SK-N-SH (cell line): Measurements from ENCODE around the gene GNAI1. TPM values are rescaled to one million over a fixed set of nuclear protein-coding genes. Genes with fewer than 3 reads are reported as not detected.

Experiments used
- CTCF ChIA-PET: fragments of 300-600, 350-600 bp; formaldehyde crosslinking; extraction: SDS; loops from one replicate; lab custom pipeline; 2021; lab: Yijun Ruan, JAX
- POLR2A ChIA-PET: fragments of 350-600 bp; sonication (Branson Sonifier 250); formaldehyde crosslinking; extraction: SDS; loops from one replicate; lab custom pipeline; 2020; ENCODE audit warnings: antibody characterized with exemption, inconsistent platforms; lab: Yijun Ruan, JAX
- DNase-seq: peaks from one replicate; pipeline ENCODE4 v3.0.0; 2012
- H2AFZ ChIP-seq: fragments of 200-600 bp; sonication (generic); 2 replicates; pipeline ENCODE4 v1.8.1; 2016; ENCODE audit warnings: antibody characterized with exemption, mild to moderate bottlenecking, low read depth
- H3F3A ChIP-seq: fragments of 200-600 bp; sonication (generic); replicated peaks from 2 replicates; pipeline ENCODE3; 2016; ENCODE audit warnings: antibody characterized with exemption, mild to moderate bottlenecking; ENCODE audit not compliant: insufficient read depth
- H3K27ac ChIP-seq, 2 experiments: fragments of 200-500 bp in 1 of 2; fragments of 200-600 bp in 1 of 2; sonication (Bioruptor generic) in 1 of 2; sonication (generic), shearing (Covaris generic) in 1 of 2; 2 replicates each; pipeline versions ENCODE4 v1.5.1 to v1.6.1; 2014 to 2016; ENCODE audit warnings: low read depth in 2 of 2, inconsistent platforms in 1 of 2, low read length in 1 of 2, mild to moderate bottlenecking in 1 of 2, mixed read lengths in 1 of 2
- H3K27me3 ChIP-seq: fragments of 200-600 bp; sonication (generic), shearing (Covaris generic); 2 replicates; pipeline ENCODE4 v1.6.1; 2016; ENCODE audit warnings: mixed run types; ENCODE audit not compliant: insufficient read depth
- H3K36me3 ChIP-seq, 2 experiments: fragments of 200-500 bp in 1 of 2; fragments of 200-600 bp in 1 of 2; sonication (Bioruptor generic) in 1 of 2; sonication (generic) in 1 of 2; replicated peaks in 1 of 2; 2 replicates each; pipeline versions ENCODE3 to v1.5.1; 2014 to 2016; ENCODE audit warnings: low read length in 1 of 2, mild to moderate bottlenecking in 1 of 2; ENCODE audit not compliant: insufficient read depth in 2 of 2, control insufficient read depth in 1 of 2
- H3K4me1 ChIP-seq, 2 experiments: fragments of 200-500 bp in 1 of 2; fragments of 200-600 bp in 1 of 2; sonication (Bioruptor generic) in 1 of 2; sonication (generic), shearing (Covaris generic) in 1 of 2; 2 replicates each; pipeline versions ENCODE4 v1.5.1 to v1.6.1; 2014 to 2016; ENCODE audit warnings: low read depth in 1 of 2, low read length in 1 of 2, mixed run types in 1 of 2; ENCODE audit not compliant: insufficient read depth in 2 of 2, control insufficient read depth in 1 of 2
- H3K4me2 ChIP-seq: fragments of 200-600 bp; sonication (generic), shearing (Covaris generic); 2 replicates; pipeline ENCODE4 v1.6.1; 2017; ENCODE audit warnings: mixed run types
- H3K4me3 ChIP-seq, 2 experiments: fragments of 200-500 bp in 1 of 2; fragments of 200-600 bp in 1 of 2; sonication (Bioruptor generic) in 1 of 2; sonication (generic), shearing (Covaris generic) in 1 of 2; 2 replicates each; pipeline versions ENCODE4 v1.5.1 to v1.8.1; 2014 to 2016; ENCODE audit warnings: low read depth in 2 of 2, inconsistent platforms in 1 of 2, low read length in 1 of 2, mild to moderate bottlenecking in 1 of 2, mixed read lengths in 1 of 2, moderate library complexity in 1 of 2
- H3K79me2 ChIP-seq: fragments of 200-600 bp; sonication (generic); 2 replicates; pipeline ENCODE4 v1.8.1; 2017; ENCODE audit warnings: mild to moderate bottlenecking; ENCODE audit not compliant: insufficient read depth
- H3K9ac ChIP-seq: fragments of 200-600 bp; sonication (generic); 2 replicates; pipeline ENCODE4 v1.6.1; 2017; ENCODE audit warnings: mixed run types
- H3K9me2 ChIP-seq: fragments of 200-600 bp; sonication (generic); 2 replicates; pipeline ENCODE4 v1.6.1; 2017; ENCODE audit warnings: mixed run types
- H3K9me3 ChIP-seq: fragments of 200-600 bp; sonication (generic); 2 replicates; pipeline ENCODE4 v1.6.1; 2017; ENCODE audit warnings: mixed run types, mild to moderate bottlenecking, moderate library complexity
- H4K20me1 ChIP-seq: fragments of 200-600 bp; sonication (generic); 2 replicates; pipeline ENCODE4 v1.6.1; 2017; ENCODE audit warnings: mild to moderate bottlenecking, mixed run types; ENCODE audit not compliant: insufficient read depth
- CTCF ChIP-seq: fragments of 200-600 bp; sonication (generic); IDR thresholded peaks from 2 replicates; pipeline ENCODE4 v1.6.1; 2017; ENCODE audit warnings: antibody characterized with exemption, mild to moderate bottlenecking, moderate library complexity
- EP300 ChIP-seq, 2 experiments: IDR thresholded peaks; 2 replicates each; pipeline versions ENCODE4 v1.4.0 to v1.6.1; 2012; ENCODE audit warnings: borderline replicate concordance in 1 of 2, low read depth in 1 of 2, low read length in 1 of 2
- FOXJ3 ChIP-seq: sonication (generic); formaldehyde crosslinking; IDR thresholded peaks from 2 replicates; pipeline ENCODE4 v1.5.1; 2020; ENCODE audit warnings: mild to moderate bottlenecking, missing genetic modification reagents
- GABPA ChIP-seq: IDR thresholded peaks from 2 replicates; pipeline ENCODE4 v1.4.0; 2012; ENCODE audit warnings: low read depth, mild to moderate bottlenecking
- IRF3 ChIP-seq: fragments of 150-350 bp; IDR thresholded peaks from 2 replicates; pipeline ENCODE4 v1.6.1; 2016; ENCODE audit warnings: mild to moderate bottlenecking, low read depth, low read length
- MEF2A ChIP-seq: IDR thresholded peaks from 2 replicates; pipeline ENCODE4 v1.4.0; 2012; ENCODE audit warnings: low read depth, borderline replicate concordance
- MXI1 ChIP-seq: IDR thresholded peaks from 2 replicates; pipeline ENCODE4 v1.6.1; 2012; ENCODE audit warnings: mild to moderate bottlenecking, low read depth, low read length, improper control_type of control experiment
- NFIC ChIP-seq: IDR thresholded peaks from 2 replicates; pipeline ENCODE4 v1.4.0; 2012; ENCODE audit warnings: borderline replicate concordance
- NRF1 ChIP-seq: IDR thresholded peaks from 2 replicates; pipeline ENCODE4 v1.6.1; 2012; ENCODE audit warnings: low read depth, mild to moderate bottlenecking, low read length
- PBX3 ChIP-seq: IDR thresholded peaks from 2 replicates; pipeline ENCODE4; 2012
- POLR2AphosphoS5 ChIP-seq: IDR thresholded peaks from 2 replicates; pipeline ENCODE4 v1.6.1; 2012; ENCODE audit warnings: low read depth, low read length
- RCOR1 ChIP-seq: fragments of 150-350 bp; IDR thresholded peaks from 2 replicates; pipeline ENCODE4 v1.6.1; 2017; ENCODE audit warnings: antibody characterized with exemption, low read length
- RFX5 ChIP-seq: IDR thresholded peaks from 2 replicates; pipeline ENCODE4 v1.6.1; 2012; ENCODE audit warnings: mild to moderate bottlenecking, improper control_type of control experiment, low read length
- RXRA ChIP-seq: IDR thresholded peaks from 2 replicates; pipeline ENCODE4 v1.4.0; 2012; ENCODE audit warnings: low read depth, mild to moderate bottlenecking, borderline replicate concordance
- SMC3 ChIP-seq: IDR thresholded peaks from 2 replicates; pipeline ENCODE4 v1.6.1; 2012; ENCODE audit warnings: low read depth, low read length, improper control_type of control experiment
- TAF1 ChIP-seq: IDR thresholded peaks from 2 replicates; pipeline ENCODE4 v1.6.1; 2012; ENCODE audit warnings: low read depth, mild to moderate bottlenecking, low read length, moderate library complexity, borderline replicate concordance
- TCF12 ChIP-seq: IDR thresholded peaks from 2 replicates; pipeline ENCODE4 v1.4.0; 2012
- WGBS: methylation state at CpG from one replicate; pipeline ENCODE4 v1.1.6; 2017; ENCODE audit warnings: low lambda C conversion rate; 5-methylcytosine and 5-hydroxymethylcytosine counted together
- polyA plus RNA-seq, 3 experiments: library from polyadenylated mRNA; depleted of rRNA; stranded (reverse); fragments of >200 nt; gene quantifications; 2 replicates each; pipeline ENCODE4 v1.2.3, GENCODE V29; 2012
- TF ChIP-seq, protein P1 (sequence below): IDR thresholded peaks from 2 replicates; pipeline ENCODE4 v1.4.0; 2012; ENCODE audit warnings: low read depth
- TF ChIP-seq, protein P2 (sequence below): IDR thresholded peaks from 2 replicates; pipeline ENCODE4 v1.6.1; 2012; ENCODE audit warnings: mild to moderate bottlenecking, low read depth, low read length, moderate library complexity

The GNAI1 gene
- polyA plus RNA-seq, 1 of the 3 experiments (the other 2 are of a cell fraction), result 69.1 TPM

DNA sequence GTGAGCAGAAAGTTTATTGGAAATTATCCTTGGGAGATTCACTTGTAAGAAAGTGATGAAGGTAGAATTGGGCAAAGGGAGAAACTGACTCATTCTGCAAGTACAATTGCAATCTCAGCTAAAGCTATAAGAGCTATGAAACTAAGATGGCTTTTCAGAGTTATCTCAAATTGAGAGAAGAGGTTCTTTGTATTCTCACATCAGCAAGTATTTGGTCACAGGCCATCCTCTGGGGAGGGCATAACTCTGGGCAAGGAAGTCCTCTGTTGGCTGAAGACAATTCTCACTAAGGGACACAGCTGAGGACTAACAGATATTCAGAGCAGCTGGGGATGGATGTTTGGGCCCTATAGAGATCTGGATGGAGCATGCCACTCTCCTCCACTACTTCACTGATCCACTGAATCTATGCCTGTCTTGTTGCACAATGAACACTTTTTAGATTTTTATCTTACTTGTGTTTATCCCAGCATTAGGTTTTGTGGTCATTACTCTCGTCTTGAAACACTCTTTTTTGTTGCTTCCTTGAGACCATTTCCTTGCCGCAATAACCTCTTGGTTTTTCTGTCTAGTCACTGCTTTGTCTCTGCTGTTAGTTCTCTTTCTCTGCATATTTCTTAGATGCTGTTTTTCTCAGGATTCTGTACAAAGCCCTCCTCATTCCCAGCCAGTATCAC lies 115.1 kb downstream of the GNAI1 start:
- TF ChIP-seq EP300 (IDR thresholded peaks at IDR 0.05; ENCODE audit: borderline replicate concordance in 1 of 2, low read depth in 1 of 2, low read length in 1 of 2) (no peak), RCOR1 (no peak), POLR2AphosphoS5 (no peak), RXRA (no peak), FOXJ3 (CRISPR knock-in tag) (no peak), TCF12 (no peak), SMC3 (no peak), MXI1 (no peak), MEF2A (no peak)
- TF ChIP-seq, protein P1, sequence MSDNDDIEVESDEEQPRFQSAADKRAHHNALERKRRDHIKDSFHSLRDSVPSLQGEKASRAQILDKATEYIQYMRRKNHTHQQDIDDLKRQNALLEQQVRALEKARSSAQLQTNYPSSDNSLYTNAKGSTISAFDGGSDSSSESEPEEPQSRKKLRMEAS, result no peak
- H3F3A ChIP-seq, result no peaks in the 10 kb centered on the region
- no peaks in the 10 kb centered on the region for H3K27me3 ChIP-seq
- no peak for DNase-seq
- ChIA-PET POLR2A (no interaction called here), CTCF (no interaction called here)
- H3K9me2 ChIP-seq, result no peaks in the 10 kb centered on the region
- no peaks in the 10 kb centered on the region for H4K20me1 ChIP-seq
- no peak overlapping the region for H2AFZ ChIP-seq
- H3K4me3 ChIP-seq, result no peak overlapping the region
- H3K36me3 ChIP-seq, result no peaks in the 10 kb centered on the region
- H3K4me2 ChIP-seq, result no peak overlapping the region
- no peaks in the 10 kb centered on the region for H3K4me1 ChIP-seq
- H3K9ac ChIP-seq, result no peak overlapping the region
- 45% methylated on average over 2 of the region's 2 CpGs for WGBS
- no peaks in the 10 kb centered on the region for H3K79me2 ChIP-seq
- H3K9me3 ChIP-seq, result no peaks in the 10 kb centered on the region
- H3K27ac ChIP-seq, result no peak overlapping the region

- no peaks in the 10 kb centered on the region for H4K20me1 ChIP-seq
- TF ChIP-seq NRF1 (no peak), NFIC (no peak), CTCF (no peak), RCOR1 (no peak), EP300 (IDR thresholded peaks at IDR 0.05; ENCODE audit: borderline replicate concordance in 1 of 2, low read depth in 1 of 2, low read length in 1 of 2) (no peak), IRF3 (no peak), PBX3 (no peak), RFX5 (no peak), TAF1 (no peak), GABPA (no peak)
- TF ChIP-seq, protein P2, sequence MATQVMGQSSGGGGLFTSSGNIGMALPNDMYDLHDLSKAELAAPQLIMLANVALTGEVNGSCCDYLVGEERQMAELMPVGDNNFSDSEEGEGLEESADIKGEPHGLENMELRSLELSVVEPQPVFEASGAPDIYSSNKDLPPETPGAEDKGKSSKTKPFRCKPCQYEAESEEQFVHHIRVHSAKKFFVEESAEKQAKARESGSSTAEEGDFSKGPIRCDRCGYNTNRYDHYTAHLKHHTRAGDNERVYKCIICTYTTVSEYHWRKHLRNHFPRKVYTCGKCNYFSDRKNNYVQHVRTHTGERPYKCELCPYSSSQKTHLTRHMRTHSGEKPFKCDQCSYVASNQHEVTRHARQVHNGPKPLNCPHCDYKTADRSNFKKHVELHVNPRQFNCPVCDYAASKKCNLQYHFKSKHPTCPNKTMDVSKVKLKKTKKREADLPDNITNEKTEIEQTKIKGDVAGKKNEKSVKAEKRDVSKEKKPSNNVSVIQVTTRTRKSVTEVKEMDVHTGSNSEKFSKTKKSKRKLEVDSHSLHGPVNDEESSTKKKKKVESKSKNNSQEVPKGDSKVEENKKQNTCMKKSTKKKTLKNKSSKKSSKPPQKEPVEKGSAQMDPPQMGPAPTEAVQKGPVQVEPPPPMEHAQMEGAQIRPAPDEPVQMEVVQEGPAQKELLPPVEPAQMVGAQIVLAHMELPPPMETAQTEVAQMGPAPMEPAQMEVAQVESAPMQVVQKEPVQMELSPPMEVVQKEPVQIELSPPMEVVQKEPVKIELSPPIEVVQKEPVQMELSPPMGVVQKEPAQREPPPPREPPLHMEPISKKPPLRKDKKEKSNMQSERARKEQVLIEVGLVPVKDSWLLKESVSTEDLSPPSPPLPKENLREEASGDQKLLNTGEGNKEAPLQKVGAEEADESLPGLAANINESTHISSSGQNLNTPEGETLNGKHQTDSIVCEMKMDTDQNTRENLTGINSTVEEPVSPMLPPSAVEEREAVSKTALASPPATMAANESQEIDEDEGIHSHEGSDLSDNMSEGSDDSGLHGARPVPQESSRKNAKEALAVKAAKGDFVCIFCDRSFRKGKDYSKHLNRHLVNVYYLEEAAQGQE, result no peak
- TF ChIP-seq, protein P1, result no peak
- TF ChIP-seq, all 33 proteins: peak for 0
- no peak overlapping the region for H3K4me2 ChIP-seq
- CTCF ChIA-PET, result no interaction called here
- no peak overlapping the region for H3K4me3 ChIP-seq
- no peaks in the 10 kb centered on the region for H3K36me3 ChIP-seq
- no peak overlapping the region for H3K27ac ChIP-seq
- no peaks in the 10 kb centered on the region for H3K9me3 ChIP-seq
- H2AFZ ChIP-seq, result no peak overlapping the region
- no peak for DNase-seq
- POLR2A ChIA-PET, result no interaction called here
- H3F3A ChIP-seq, result no peaks in the 10 kb centered on the region
- no peaks in the 10 kb centered on the region; a peak in 1 of 4 replicates for H3K4me1 ChIP-seq
- no peaks in the 10 kb centered on the region for H3K27me3 ChIP-seq
- H3K79me2 ChIP-seq, result no peaks in the 10 kb centered on the region
- no peaks in the 10 kb centered on the region for H3K9me2 ChIP-seq
- no peak overlapping the region for H3K9ac ChIP-seq
- WGBS, result 93% methylated on average over 4 of the region's 4 CpGs
Observed at GRCh38 chr7:80253237-80253636, 118.6 kb downstream of the GNAI1 start.
